HG03025 (cell line): ENCODE measurements around the gene HDGF.

Experiments
- ATAC-seq: cut with Tn5 transposase; IDR thresholded peaks from one replicate; pipeline ENCODE4 v1.9.1; 2021; ENCODE audit warnings: mild to moderate bottlenecking, moderate library complexity; ENCODE audit not compliant: unreplicated experiment, low FRiP score

Gene HDGF

DNA sequence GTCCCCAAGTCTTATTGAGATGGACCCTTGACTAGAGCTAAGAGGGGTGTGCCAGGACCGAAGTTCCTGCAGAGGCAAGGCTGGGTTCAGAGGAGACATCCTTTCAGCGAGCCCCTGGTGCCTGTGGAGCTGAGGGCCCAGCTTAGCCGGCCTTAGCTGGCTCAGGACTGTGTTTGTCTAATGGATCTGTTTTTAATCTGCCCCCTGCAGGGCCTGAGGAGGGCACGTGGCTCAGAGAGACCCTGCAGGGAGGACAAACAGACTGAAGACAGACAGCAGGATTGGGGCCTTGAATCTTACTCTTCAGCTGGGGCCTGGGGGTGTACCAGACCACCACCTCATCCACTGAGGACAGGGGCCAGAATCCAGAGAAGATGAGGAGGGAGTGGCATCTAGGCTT, 47.7 kb downstream of the HDGF start:
- ATAC-seq: no peak

DNA sequence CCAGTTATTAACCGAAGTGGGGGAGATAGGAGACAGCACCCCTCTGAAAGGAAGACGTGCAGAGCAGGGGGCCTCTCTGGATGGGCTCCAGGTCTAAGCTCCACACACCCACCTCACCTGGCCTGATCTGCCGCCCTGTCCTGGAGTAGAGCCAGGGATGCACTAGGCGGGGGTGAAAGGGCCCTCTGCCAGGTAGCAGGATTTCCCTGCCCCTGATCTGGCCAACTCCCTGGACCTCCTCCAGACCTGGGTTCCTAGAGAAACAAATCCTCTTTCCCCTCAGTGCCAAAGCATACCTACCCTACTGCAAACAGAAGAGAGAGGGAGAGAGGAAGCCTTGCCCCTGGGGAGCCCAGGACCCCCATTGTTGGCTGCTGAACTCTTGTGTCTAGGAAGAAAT, 48.1 kb downstream of the HDGF start:
- ATAC-seq: no peak

DNA sequence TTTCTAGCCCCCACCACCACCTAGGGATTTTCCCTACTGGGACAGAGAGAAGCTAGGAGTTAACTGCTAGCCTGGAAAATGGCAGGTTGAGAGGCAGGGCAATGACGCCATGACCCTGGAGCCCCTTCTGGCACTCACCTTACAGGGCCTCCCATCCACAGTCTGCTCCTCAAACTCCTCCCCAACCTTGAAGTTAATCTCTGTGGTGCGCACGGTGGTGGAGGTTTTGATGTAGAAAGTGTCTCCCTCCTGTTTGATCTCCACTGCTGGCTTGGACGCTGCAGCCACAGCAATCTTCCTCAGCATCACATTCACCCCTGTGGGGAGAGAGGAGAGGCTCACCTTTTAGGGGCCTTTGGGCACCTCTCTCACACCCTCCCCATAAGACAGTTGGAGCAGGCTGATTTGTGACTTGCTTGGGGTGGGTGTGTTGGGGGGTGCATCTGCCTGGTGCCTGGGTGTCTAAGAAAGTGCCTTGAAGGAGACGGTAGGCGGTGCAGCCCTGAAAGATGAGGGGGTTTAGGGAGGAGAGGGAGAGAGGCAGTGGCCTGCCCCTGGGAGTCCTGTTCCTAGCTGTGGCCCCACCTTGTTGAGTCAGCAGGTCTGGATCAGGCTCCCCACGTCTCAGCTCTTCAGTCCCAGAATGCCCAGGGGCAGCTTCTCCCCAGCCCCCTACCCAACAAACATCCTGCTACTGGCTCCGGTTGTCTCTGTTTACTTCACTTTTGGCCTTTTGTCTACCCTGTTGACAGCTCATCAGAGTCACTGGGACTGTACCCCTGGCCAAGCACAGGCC, 50.5 kb downstream of the HDGF start:
- no peak for ATAC-seq

DNA sequence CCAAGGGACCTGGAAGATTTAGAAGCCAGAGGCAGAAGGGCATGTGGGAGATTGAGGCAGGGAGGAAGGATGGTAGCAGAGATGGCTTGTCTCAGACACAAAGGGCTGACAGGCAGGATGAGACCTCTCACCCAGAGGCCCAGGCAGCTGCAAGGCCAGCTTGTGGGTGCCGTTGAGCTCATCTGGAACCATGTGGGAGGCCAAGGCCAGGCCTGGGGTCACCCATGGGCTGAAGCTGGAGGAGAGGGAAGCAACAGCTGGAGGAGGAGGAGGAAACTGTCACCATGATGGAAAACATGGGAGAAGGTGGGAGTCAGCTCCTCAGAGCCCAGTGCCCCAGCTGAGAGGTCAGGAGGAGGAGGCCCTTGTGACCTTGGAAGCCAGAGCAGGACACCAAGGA, 52.5 kb downstream of the HDGF start:
- no peak for ATAC-seq

DNA sequence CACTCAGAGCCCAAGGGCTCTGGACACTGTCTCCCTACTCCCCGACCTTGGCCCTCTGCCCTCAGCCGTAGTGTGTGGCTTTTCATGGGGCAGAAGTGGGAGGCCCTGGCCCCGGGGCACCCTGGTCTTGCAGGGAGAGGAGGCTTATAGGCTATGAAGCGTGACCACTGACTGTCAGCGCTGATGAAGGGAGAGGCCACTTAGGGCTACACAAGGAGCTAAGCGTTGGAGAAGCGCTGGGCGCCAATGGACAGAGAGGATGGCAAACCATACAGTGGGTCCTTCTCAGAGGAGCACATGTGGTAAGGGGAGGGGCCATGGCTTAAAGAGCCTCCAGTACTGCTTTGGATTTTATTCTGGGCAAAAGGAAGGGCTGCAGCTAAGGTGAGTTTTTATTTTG, 54.0 kb downstream of the HDGF start:
- ATAC-seq: no peak

DNA sequence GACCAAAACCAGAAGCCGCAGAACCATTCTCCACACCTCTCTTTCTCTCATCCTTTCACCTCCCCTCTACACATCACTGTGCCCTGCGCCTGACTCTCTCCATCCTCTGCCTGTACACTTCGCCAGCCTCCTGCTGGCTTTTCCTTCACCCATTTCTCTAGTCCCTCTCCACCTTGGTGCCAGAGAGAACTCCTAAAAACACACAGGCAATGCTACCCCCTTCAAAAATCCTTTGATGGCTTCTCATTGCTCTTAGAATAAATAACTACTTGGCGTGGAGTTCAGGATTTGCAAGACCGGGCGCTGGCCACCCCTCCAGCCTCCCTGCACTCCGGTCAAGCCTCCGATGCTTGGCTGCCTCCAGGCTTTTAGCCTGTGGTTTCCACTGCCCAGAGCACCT, 54.7 kb downstream of the HDGF start:
- ATAC-seq: no peak

DNA sequence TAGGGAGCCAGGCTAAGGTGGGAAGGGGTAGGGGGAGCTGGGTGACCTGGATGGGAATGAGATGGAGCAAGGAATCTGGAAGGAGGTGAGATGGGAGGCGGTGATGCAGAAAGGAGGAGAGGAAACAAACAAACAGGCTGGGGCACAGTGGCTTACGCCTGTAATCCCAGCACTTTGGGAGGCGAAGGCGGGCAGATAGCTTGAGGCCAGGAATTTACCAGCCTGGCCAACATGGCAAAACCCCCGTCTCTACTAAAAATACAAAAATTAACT, 56.8 kb downstream of the HDGF start:
- no peak for ATAC-seq

DNA sequence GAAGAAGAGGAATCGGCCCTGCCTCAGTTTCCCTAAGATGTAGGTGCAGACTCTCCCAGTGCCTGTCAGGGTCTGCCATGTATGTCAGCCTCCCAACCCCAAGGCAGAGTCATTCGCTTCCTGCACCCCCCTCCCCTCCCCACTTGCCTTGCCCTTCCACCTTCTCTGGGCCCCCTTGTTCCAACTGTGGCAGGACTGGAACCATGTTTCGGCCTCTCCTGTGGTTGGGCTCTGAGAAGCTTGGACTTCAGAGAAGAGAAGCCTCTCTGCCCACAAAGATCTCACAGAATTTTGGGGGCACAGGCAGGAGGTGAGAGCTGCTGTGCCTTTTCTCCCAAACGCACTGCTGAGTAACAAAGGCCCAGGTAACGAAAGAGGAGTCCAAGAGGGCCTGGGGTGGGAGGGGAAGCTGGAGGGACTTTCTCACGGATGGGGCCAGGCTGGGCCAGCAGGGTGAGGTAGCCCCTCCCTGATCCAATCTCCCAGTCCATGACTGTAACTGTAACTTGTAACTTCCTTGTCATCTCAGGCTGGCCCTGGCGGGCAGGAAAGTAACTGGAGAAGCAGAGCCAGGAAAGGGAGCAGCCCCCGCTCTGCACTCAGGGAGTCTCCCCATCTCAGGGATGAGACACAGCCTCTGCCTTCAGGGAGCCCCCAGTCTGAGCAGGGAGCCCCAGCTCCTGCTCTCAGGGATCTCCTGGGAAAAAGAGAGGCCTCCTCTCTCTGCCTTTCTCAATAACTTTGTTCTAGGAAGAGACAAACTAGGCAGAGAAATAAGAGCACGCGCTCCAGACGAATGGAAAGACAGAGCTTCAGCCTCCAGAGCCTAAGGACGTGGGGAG, 57.4 kb downstream of the HDGF start:
- no peak for ATAC-seq

DNA sequence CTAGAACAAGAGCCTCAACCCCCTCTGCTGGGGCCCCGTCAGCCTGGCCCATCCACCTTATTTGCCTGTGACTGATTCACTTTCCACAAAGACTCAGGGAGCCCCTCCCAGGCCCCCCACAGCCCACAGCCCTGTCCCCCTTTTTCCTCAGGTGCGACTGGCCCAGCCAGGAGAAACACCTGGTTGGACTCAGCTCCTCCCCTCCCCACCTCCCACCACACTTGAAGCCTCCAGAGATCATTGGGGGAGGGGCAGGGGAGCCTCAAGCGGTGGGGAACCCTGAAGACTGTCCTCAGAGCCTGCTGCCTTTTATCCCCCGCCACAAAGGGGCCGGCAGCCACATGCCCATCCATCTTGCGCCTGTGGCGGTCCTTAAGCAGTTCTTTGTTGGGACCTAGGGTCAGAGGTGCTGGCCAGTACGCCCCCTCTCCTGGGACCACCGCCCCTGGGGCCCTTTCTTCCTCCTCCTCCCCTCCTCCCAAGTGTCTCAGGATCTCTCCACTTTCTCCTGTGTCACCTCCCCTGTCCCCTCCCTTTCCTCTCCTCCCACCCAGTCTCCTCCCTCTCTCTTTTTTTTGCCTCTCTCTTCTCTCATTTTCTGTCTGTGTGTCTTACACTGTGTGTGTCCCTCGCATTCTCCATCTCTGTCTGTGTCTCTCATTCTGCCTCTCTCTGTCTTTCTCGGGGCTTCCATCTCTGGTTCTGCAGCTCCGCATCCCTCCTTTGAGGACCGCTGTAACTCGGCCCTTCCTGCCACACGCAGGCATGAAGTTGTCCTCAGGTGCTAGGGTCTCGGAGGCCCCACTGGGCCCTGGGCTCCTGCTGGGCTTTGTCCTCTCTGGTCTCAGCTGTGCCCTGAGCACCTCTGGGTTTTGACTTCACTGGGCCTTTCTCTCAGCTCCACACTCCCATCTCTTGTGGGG, 58.3 kb downstream of the HDGF start:
- no peak for ATAC-seq

DNA sequence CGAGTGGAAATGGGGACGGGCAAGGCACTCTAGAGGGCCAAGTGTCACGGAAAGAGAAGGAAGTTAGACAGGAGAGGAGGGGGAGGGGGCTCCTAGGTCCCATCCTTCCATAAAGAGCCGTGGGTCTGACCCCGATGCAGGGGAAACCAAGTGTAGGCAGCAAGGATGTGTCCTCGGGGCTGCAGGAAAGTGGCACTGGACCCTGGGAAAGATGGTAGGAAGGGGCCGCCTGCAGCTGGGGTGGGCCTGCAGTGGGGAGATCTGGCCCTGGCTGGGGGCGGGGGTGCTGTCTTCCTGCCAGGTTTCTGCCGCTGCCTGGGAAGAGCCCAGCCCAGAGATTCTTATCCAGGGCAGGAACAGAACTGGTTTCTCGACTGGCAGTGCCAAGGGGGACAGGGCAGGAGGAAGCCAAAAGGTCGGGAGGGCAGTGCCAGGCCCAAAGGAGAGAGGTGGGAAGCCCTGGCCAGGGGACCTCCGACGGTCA, 59.0 kb downstream of the HDGF start:
- ATAC-seq: no peak
